GM12892 (cell line): Measurements from ENCODE around the gene ZNF845.
"Not testable (repeated sequence)": the region's sequence is repeated elsewhere in the genome, so short reads cannot be mapped to it uniquely, and the experiment has no call there.

Experiments used
- DNase-seq: peaks from one replicate; pipeline ENCODE4 v3.0.0; 2011; ENCODE audit not compliant: insufficient read length
- FAIRE-seq: peaks from 2 replicates; lab custom pipeline; 2011; peaks lifted over from hg19 to GRCh38; lab: Jason Lieb, UNC
- POLR2A ChIP-seq: IDR thresholded peaks from 2 replicates; pipeline ENCODE4 v1.6.1; 2011; ENCODE audit warnings: low read depth, low read length, control low read depth
- POLR2AphosphoS5 ChIP-seq: IDR thresholded peaks from 2 replicates; pipeline ENCODE4 v1.6.1; 2011; ENCODE audit warnings: low read depth, low read length, control low read depth
- TAF1 ChIP-seq: IDR thresholded peaks from 2 replicates; pipeline ENCODE4 v1.6.1; 2011; ENCODE audit warnings: low read depth, mild to moderate bottlenecking, control low read depth, low read length, borderline replicate concordance

ZNF845 gene

DNA sequence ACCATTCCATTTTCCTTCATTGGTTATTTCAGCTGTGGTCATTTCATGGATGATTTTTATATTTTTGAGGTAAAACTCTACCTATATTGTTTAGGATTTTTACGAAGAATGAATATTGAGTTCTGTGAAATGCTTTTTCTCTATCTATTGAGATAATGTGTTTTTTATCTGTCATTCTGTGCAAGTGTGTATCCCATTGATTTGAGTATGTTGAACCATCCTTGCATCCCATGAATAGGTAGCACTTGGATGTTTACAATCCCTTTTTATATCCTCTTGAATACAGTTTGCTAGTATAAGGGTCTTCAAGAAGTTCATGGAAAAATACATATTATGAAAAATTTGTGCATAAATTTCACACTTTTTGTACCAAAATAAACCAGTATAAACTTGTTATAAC is 22.2 kb downstream of the ZNF845 start:
- TF ChIP-seq POLR2AphosphoS5 (no peak), POLR2A (no peak), TAF1 (no peak)
- no peak for DNase-seq
- FAIRE-seq = no peak

DNA sequence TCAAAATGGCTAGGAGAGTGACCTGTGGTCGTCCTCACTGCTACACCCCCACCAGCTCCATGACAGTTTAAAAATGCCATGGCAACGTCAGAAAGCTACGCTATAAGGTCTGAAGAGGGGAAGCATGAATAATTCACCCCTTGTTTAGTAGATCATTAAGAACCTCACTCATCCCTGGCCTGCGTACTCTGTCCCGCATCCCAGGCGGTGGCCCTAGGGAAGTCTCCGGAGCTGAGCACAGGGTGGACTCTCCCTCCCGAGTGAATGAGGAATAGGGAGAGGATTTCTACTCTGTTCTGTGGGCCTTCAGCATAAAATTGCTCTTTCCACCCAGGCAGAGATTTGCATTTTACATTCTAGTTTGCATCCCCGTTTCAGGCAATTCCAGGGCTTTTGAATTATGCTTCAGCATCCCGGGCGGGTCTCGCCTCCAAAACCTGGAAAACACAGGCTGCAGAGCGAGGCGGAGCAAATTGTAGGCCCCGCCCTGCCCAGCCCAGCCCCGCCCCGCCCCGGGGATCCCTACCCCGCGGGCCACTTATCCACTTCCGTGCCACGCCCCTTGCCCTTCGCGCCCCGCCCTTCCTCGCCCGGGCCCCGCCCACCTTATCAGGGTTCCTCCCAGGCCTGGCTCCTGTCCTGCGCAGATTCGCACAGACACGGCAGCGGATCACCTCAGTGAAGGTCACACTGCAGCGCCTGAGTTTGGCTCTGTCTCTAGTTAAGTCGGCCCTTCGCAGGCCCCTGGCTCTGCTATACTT is 24.5 kb downstream of the ZNF845 start:
- DNase-seq = no peak
- TF ChIP-seq POLR2AphosphoS5 = no peak
- no peak for TF ChIP-seq TAF1
- no peak for TF ChIP-seq POLR2A
- FAIRE-seq = no peak

DNA sequence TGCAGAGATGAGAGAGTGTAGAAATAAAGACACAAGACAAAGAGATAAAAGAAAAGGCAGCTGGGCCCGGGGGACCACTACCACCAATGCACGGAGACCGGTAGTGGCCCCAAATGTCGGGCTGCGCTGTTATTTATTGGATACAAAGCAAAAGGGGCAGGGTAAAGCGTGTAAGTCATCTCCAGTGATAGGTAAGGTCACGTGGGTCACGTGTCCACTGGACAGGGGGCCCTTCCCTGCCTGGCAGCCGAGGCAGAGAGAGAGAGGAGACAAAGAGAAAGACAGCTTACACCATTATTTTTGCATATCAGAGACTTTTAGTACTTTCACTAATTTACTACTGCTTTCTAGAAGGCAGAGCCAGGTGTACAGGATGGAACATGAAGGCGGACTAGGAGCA is 26.5 kb downstream of the ZNF845 start:
- DNase-seq, FAIRE-seq: not testable (repeated sequence)

DNA sequence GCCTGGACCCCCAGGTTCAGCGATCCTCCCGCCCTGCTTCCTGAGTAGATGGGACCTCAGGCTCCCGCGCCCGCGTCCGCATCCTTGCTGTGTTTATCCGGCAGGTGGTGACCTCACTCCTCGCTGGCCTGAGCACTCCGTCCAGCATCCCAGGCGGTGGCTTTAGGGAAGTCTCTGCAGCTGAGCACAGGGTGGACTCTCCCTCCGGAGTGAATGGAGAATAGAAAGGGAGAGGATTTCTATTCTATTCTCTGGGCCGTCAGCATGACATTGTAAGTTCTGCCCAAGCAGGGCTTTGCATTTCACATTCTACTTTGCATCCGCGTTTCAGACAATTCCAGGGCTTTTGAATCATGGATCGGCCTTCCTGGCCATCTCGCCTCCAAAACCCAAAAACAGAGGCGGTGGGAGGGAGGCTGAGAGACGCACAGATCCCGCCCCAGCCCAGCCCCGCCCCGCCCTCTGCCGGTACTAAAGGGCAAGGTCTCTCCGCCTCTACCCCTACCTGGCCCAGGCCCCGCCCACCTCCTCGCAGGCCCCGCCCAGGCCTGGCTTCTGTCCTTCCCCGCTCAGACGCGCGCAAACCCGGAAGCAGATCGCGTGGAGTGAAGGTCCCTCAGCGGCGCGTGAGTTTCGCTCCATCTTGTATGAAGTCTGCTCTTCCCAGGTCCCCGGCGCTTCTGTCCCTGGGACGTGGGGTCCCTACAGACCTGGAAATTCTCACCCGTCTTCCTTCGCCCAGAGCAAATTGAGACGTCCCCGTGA is 31.8 kb downstream of the ZNF845 start, which contains the start of gene ZNF525:
ZNF525 (plus strand) TSS at position 572 of the 765 bp plus-strand sequence. CDS start 6,577 bp downstream, outside the sequence.
- DNase-seq = peak; percentile 81
- peak; percentile 81 for FAIRE-seq
- TF ChIP-seq POLR2AphosphoS5 = peak; percentile 87
- peak; percentile 42; the same call in 1 of the 2 replicates for TF ChIP-seq TAF1
- peak; percentile 85 for TF ChIP-seq POLR2A

DNA sequence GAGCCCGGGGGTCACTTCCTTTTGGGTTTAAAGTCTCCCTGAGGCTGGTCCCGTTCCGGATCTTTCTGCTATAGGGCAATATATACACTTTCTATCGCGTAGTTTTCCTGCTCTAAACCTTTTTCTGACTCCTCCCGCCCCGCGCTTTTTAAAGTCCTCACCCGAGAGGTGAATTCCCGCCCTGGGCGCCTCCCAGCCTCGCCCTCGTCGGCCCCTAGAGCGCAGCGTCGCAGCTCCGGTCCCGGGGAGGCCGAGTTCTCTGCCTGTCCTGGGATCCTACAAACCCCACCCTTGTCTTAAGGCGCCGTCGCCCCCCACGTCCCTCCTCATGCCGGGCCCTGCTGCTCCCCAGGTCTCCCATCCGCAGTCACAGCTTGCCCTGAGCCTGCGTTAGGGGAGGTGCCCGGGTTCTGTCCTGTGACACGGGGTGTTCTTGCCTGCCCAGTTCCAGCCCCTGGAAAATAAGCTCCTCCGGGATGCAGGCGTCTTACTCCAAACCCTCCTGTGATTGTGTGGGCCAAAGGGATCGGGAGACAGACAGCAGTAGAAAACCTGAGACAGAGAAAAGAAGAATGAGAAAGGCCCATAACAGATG is 32.4 kb downstream of the ZNF845 start:
- DNase-seq (no peak), FAIRE-seq (no peak)
- TF ChIP-seq POLR2A = no peak

DNA sequence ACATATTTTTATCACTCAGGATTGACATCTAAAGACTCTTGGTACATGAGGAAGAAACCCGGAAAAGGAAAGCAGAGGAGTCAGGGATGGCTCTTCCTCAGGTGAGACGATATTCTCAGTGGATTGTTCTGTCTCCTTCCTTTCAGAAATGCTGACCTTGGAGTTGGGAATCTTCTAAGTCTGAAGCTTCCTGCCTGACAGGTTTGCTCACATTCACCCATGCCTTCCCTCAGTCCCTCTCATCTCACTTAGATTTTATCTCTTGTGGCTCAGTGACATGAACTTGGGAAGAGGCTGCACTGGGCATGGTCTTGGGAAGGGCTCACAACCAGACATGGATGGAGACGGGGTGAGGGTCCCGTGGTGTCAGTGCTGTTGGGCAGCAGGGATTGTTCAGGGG is 38.6 kb downstream of the ZNF845 start:
- no peak for DNase-seq
- TF ChIP-seq POLR2AphosphoS5 (no peak), TAF1 (no peak), POLR2A (no peak)
- no peak for FAIRE-seq

DNA sequence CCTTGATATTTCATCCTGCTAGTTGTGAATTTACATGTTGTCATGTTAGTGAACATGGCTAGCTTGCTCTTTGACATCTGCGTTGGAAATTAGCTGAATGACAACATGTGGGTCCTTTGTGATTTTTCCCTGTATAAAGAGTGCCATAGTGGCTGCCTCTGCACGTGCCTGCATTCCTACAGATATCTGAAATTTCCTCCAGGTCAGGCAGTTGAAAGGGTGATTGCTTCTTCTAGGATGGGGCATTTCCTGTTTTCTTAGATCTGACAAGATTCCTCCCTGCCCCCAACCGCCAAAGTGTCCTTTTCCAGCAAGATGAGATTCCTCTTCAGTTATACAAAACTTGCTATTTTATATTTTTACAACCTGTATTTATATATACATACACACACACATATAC is 40.7 kb downstream of the ZNF845 start:
- no peak for DNase-seq
- no peak for TF ChIP-seq POLR2AphosphoS5
- TF ChIP-seq TAF1 = no peak
- no peak for TF ChIP-seq POLR2A
- no peak for FAIRE-seq

DNA sequence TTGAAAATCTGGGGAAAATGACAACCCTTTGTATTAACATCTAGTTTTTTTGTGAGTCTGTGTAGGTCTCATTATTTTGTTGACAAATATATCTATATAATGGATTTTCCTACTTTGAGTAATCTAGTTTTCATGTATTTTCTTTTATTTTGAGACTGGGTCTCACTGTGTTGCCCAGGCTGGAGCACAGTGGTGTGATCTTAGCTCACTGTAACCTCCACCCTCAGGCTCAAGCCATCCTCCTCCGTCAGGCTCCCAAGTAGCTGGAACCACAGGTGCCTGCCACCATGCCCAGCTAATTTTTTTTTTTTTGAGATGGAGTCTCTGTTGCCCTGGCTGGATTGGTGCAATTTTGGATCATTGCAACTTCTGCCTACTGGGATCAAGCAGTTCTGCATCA is 41.2 kb downstream of the ZNF845 start:
- TF ChIP-seq POLR2AphosphoS5 (no peak), POLR2A (no peak), TAF1 (no peak)
- FAIRE-seq = no peak
- DNase-seq = no peak

DNA sequence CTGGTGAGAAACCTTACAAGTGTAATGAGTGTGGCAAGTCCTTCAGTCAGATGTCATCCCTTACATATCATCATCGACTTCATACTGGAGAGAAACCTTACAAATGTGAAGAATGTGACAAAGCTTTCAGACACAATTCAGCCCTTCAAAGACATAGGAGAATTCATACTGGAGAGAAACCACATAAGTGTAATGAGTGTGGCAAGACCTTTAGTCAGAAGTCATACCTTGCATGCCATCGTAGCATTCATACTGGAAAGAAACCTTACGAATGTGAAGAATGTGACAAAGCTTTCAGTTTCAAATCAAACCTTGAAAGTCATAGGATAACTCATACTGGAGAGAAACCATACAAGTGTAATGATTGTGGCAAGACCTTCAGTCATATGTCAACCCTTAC is 47.8 kb downstream of the ZNF845 start:
- TF ChIP-seq POLR2A (no peak), TAF1 (no peak), POLR2AphosphoS5 (no peak)
- no peak for FAIRE-seq

DNA sequence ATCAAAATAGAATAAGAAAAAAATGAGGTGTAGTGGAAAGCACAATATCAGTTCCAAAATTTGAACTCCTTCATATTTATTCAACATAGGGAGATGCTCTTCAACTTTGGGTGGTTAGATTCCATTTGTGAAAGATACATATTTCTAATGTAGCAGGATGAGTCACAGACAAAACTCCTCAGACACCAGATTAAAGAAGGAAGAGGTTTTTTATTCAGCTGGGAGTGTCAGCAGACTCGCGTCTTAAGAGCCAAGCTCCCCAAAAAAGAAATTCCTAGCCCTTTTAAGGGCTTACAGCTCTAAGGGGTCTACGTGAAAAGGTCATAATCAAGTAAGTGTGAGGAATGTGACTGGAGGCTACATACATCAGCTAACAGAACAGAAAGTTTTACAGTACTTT is 54.6 kb downstream of the ZNF845 start:
- DNase-seq (no peak), FAIRE-seq (no peak)
- TF ChIP-seq POLR2AphosphoS5 = no peak
- no peak for TF ChIP-seq TAF1
- no peak for TF ChIP-seq POLR2A

More for the DNA sequence above, 47.8 kb downstream of the ZNF845 start:
- DNase-seq = no peak

DNA sequence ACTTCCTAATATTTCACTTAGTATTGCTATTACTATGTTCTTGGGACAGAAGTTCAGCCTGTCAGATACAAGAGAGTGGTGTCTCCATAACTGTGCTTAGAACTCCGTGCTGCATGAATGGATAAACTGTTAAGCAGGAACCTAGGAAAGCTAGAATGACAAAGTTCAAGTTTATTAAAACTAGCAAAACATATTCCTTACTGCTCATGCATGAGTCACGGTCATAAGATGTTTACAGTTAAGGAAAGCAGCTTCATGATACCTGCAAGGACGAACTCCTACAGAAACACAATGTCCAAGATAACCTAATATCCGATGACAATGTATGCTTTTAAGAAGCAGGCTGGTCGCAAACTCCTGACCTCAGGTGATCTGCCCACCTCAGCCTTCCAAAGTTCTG is 55.4 kb downstream of the ZNF845 start:
- DNase-seq (no peak), FAIRE-seq (no peak)
- TF ChIP-seq POLR2AphosphoS5 = no peak
- no peak for TF ChIP-seq TAF1
- TF ChIP-seq POLR2A = no peak

DNA sequence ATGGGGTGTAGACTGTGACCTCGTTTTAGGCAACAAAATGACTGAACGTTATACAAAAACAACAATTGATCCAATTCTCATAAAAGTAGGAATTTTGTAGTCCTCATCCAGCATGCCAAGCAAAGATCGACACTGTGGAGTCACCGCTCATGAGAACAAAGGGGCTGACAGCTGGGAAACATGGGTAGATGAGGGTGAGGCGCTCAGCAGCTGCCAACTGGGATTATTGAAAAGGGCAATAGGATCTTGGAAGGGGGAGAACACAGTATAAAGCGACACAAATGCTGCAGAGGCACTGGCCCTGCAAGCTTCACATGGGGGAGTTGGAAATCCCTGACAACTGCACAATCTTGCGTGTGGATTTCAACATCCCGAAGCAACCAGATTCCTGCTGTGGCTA is 56.0 kb downstream of the ZNF845 start:
- FAIRE-seq = no peak

DNA sequence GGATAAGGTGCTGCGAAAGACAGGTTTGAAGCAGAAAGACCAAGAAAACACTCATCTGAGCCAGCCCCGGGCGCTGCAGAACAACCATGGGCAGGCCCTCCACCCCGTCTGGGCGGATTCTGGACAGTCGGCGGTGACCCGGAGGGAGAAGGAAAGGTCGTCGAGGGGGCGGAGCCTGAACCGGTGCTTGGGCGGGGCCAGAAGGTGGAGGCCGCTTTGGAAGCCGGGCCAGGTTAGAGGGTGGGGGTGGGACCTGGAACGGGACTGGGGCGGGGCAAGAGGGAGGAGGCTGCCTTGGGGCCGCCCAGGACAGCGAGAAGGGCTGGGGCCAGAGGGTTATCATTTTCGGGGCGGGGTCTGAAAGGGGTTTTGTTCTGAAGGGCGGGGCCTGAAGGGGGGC is 56.4 kb downstream of the ZNF845 start:
- TF ChIP-seq TAF1 = no peak
- no peak for TF ChIP-seq POLR2A
- no peak for TF ChIP-seq POLR2AphosphoS5
- DNase-seq (no peak), FAIRE-seq (no peak)

More for the DNA sequence above, 56.0 kb downstream of the ZNF845 start:
- DNase-seq = no peak
- no peak for TF ChIP-seq TAF1
- TF ChIP-seq POLR2AphosphoS5 = no peak
- TF ChIP-seq POLR2A = no peak
